Neural progenitor cell (in vitro differentiated cells): ENCODE measurements around the gene HSPA12A.

ENCODE experiments used
- EZH2 ChIP-seq: fragments of 200-600 bp; sonication (generic); IDR thresholded peaks from 2 replicates; pipeline ENCODE4 v1.6.1; 2017; ENCODE audit warnings: antibody characterized with exemption, mild to moderate bottlenecking, moderate library complexity
- TF ChIP-seq, protein P1 (sequence below): fragments of 200-600 bp; sonication (generic); IDR thresholded peaks from 2 replicates; pipeline ENCODE4 v1.5.1; 2017; ENCODE audit warnings: antibody characterized with exemption, mild to moderate bottlenecking

DNA sequence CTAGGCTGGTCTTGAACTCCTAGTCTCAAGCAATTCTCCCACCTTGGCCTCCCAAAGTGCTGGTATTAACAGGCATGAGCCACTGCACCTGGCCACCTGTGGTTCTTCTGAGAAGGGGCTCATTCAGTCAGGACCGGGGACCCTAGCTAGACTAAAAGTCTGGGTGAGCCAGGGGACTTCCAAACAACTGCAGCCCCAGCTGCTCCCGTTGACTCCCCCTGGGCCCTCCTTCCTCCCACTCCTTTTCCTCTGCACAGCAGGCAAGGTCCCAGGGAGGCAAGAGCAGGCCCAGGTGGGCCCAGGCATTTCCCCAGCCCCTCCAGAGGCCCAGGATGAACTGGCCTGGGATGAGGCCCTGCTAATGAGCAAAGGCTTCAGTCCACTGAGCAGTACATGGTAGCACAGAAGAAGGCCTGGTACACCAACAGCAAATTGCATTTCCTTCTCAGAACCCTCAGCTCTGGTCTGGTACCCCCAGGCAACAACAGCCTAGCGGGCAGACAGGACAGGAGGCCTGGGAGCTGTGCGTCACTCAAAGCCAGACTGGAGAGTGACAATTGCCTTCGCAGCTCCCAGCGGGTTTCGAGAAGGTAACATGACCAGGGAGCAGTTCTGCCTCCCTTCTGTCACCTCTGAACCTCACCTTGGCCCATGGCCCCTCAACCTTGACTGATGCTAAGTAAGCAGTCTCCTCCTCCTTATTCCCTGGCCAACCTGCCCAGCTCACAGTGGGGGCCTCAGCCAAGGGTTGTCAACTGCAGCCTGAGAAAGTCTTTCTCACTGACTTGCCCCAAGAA, 30.7 kb upstream of the HSPA12A start:
- TF ChIP-seq, protein P1, sequence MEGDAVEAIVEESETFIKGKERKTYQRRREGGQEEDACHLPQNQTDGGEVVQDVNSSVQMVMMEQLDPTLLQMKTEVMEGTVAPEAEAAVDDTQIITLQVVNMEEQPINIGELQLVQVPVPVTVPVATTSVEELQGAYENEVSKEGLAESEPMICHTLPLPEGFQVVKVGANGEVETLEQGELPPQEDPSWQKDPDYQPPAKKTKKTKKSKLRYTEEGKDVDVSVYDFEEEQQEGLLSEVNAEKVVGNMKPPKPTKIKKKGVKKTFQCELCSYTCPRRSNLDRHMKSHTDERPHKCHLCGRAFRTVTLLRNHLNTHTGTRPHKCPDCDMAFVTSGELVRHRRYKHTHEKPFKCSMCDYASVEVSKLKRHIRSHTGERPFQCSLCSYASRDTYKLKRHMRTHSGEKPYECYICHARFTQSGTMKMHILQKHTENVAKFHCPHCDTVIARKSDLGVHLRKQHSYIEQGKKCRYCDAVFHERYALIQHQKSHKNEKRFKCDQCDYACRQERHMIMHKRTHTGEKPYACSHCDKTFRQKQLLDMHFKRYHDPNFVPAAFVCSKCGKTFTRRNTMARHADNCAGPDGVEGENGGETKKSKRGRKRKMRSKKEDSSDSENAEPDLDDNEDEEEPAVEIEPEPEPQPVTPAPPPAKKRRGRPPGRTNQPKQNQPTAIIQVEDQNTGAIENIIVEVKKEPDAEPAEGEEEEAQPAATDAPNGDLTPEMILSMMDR: no peak
- no peak for TF ChIP-seq EZH2
